Natural killer cell (primary cell): ENCODE measurements around the gene SNX14. TPM values are rescaled to one million over a fixed set of nuclear protein-coding genes. Genes with fewer than 3 reads are reported as not detected.
A peak's percentile ranks its signal among the peaks of the same experiment; 100 is the strongest.
"Not testable (repeated sequence)": the region's sequence is repeated elsewhere in the genome, so short reads cannot be mapped to it uniquely, and the experiment has no call there.

Source experiments
- ATAC-seq, 3 donors: fragments of 150-1000 bp in 2 of 3; fragments of 200-7000 bp in 1 of 3; cut with Tn5 transposase; 1 replicate in 1 of 3; 2 replicates in 2 of 3; pipeline ENCODE4 v1.10.0; 2021; ENCODE audit warnings: mild to moderate bottlenecking in 2 of 3, moderate library complexity in 2 of 3
- DNase-seq, 2 donors: peaks; one replicate each; pipeline versions ENCODE4 v3.0.0 to v3.0.0-alpha.2; 2013 to 2021; ENCODE audit warnings: mixed read lengths in 1 of 2
- H3K27ac ChIP-seq: one replicate; pipeline ENCODE4 v1.5.1; 2013; ENCODE audit warnings: mild to moderate bottlenecking, low read length
- H3K27me3 ChIP-seq: one replicate; pipeline ENCODE4 v1.6.1; 2013; ENCODE audit warnings: low read length; ENCODE audit not compliant: control insufficient read depth, insufficient read depth
- H3K36me3 ChIP-seq: one replicate; pipeline ENCODE4 v1.6.1; 2013; ENCODE audit warnings: low read length; ENCODE audit not compliant: control insufficient read depth, insufficient read depth
- H3K4me1 ChIP-seq: one replicate; pipeline ENCODE4 v1.6.1; 2013; ENCODE audit warnings: low read length; ENCODE audit not compliant: control insufficient read depth, insufficient read depth
- H3K4me3 ChIP-seq: one replicate; pipeline ENCODE4 v1.5.1; 2013; ENCODE audit warnings: low read length
- H3K9me3 ChIP-seq: one replicate; pipeline ENCODE4 v1.6.1; 2013; ENCODE audit warnings: low read length; ENCODE audit not compliant: control insufficient read depth, insufficient read depth
- H3K27ac Mint-ChIP-seq, 2 donors: one replicate each; pipeline ENCODE4 v1.8.0; 2022; ENCODE audit warnings: mild to moderate bottlenecking in 2 of 2, mixed read lengths in 2 of 2, moderate library complexity in 1 of 2
- H3K27me3 Mint-ChIP-seq, 2 donors: one replicate each; pipeline ENCODE4 v1.8.0; 2022; ENCODE audit warnings: low read depth in 2 of 2, mixed read lengths in 2 of 2
- H3K36me3 Mint-ChIP-seq: one replicate; pipeline ENCODE4 v1.8.0; 2022; ENCODE audit warnings: mixed read lengths
- H3K4me1 Mint-ChIP-seq, 2 donors: one replicate each; pipeline ENCODE4 v1.8.0; 2022; ENCODE audit warnings: mixed read lengths in 2 of 2
- H3K4me3 Mint-ChIP-seq: one replicate; pipeline ENCODE4 v1.8.0; 2022; ENCODE audit warnings: mild to moderate bottlenecking, moderate library complexity, mixed read lengths
- H3K9me3 Mint-ChIP-seq, 2 donors: one replicate each; pipeline ENCODE4 v1.8.0; 2022; ENCODE audit warnings: mixed read lengths in 2 of 2
- CTCF ChIP-seq: fragments of 200-600 bp; IDR thresholded peaks from one replicate; pipeline ENCODE4 v1.8.0; 2022; ENCODE audit warnings: antibody characterized with exemption
- WGBS: methylation state at CpG from one replicate; pipeline ENCODE4 v1.1.7; 2013; ENCODE audit warnings: missing lambda C conversion rate; ENCODE audit not compliant: insufficient coverage; 5-methylcytosine and 5-hydroxymethylcytosine counted together
- intact Hi-C: fragments of 100-400 bp; cut with micrococcal nuclease; formaldehyde crosslinking; loops from one replicate; pipeline ENCODE4 v1.14.2; 2022
- total RNA-seq, 4 donors: library from RNA; stranded (reverse); fragments of 120-200 nt in 1 of 4; gene quantifications; one replicate each; pipeline versions ENCODE4 v1.2.3 to v1.2.4, GENCODE V29; 2013 to 2022

SNX14 gene
- total RNA-seq, 3 donors from 2014 or later (not counting 1 experiment from before 2014, with no cell fraction given), result 73.0 to 109 (median 80.3) TPM

DNA sequence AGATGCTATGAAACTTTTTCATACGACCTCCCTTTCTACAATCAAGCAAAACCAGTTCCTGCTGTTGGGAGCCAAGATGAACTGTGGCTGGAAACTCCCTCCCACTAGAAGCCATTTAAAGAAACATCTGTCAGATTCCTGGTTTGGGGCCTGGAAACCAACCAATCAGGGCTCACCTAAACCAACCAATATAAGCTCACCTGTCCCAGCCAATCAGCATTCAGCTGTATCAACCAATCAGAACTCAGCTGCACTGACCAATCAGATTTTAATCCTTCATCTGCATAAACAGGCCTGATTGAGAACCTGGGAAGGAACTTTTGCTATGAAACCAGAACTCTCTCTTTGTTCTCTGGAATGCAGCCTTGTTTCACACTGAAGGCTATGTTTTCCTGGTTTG, 42.4 kb downstream of the SNX14 start:
- ATAC-seq (no peak), DNase-seq (peak in 1 of 2 donors; percentile 14)
- no peak overlapping the region for H3K4me3 ChIP-seq
- 89% methylated on average over 1 of the region's 1 CpG for WGBS
- Mint-ChIP-seq H3K4me1 (peaks cover 5% of the 10 kb centered on the region in 2 donors), H3K4me3 (no peak overlapping the region), H3K27ac (peak overlapping the region; percentile 36 to 43), H3K36me3 (peaks cover 25% of the 10 kb centered on the region), H3K27me3 (no peaks in the 10 kb centered on the region), H3K9me3 (no peaks in the 10 kb centered on the region)
- H3K4me1 ChIP-seq, result no peaks in the 10 kb centered on the region
- intact Hi-C loops, result no loop called here
- no peak overlapping the region for H3K27ac ChIP-seq
- H3K27me3 ChIP-seq, result no peaks in the 10 kb centered on the region
- TF ChIP-seq CTCF, result no peak
- H3K36me3 ChIP-seq, result peaks cover 45% of the 10 kb centered on the region
- no peaks in the 10 kb centered on the region for H3K9me3 ChIP-seq

DNA sequence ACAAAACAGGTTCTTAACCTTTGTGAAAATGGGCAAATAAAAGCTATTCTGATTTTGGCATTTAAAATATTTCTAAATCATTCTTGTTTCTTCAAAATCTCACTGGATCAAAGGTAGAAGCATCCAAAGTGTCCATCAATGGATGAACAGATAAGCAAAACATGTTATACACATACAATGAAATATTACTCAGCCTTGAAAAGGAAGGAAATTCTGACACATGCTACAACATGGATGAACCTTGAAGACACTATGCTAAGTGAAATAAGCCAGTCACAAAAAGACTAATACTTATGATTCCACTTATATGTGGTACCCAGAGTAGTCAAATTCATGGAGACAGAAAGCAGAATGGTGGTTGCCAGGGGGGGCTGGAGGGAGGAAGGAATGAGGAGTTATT, 45.9 kb downstream of the SNX14 start:
- Mint-ChIP-seq H3K27me3 (no peaks in the 10 kb centered on the region), H3K36me3 (peaks cover 23% of the 10 kb centered on the region), H3K4me1 (peaks cover 0 to 5% of the 10 kb centered on the region in 2 donors), H3K4me3 (no peak overlapping the region), H3K27ac (peak overlapping the region; percentile 48 to 54), H3K9me3 (no peaks in the 10 kb centered on the region)
- no peaks in the 10 kb centered on the region for H3K9me3 ChIP-seq
- ATAC-seq (no peak), DNase-seq (no peak)
- no peak overlapping the region for H3K27ac ChIP-seq
- no peaks in the 10 kb centered on the region for H3K4me1 ChIP-seq
- no peak overlapping the region for H3K4me3 ChIP-seq
- no peak for TF ChIP-seq CTCF
- H3K27me3 ChIP-seq, result no peaks in the 10 kb centered on the region
- peaks cover 48% of the 10 kb centered on the region for H3K36me3 ChIP-seq
- intact Hi-C loops, result no loop called here

GRCh38 chr6:85544776-85545175, 48.9 kb downstream of the SNX14 start:
- peaks cover 18% of the 10 kb centered on the region for H3K36me3 Mint-ChIP-seq
- ATAC-seq (no peak), DNase-seq (no peak)
- H3K9me3 Mint-ChIP-seq, result no peaks in the 10 kb centered on the region
- no peak overlapping the region for H3K4me3 ChIP-seq
- no peaks in the 10 kb centered on the region for H3K4me1 Mint-ChIP-seq
- no peaks in the 10 kb centered on the region for H3K4me1 ChIP-seq
- no peak overlapping the region for H3K4me3 Mint-ChIP-seq
- no peak overlapping the region for H3K27ac ChIP-seq
- H3K9me3 ChIP-seq, result no peaks in the 10 kb centered on the region
- H3K27me3 ChIP-seq, result no peaks in the 10 kb centered on the region
- 100% methylated on average over 1 of the region's 1 CpG for WGBS
- H3K27ac Mint-ChIP-seq, result peak overlapping the region in 1 of 2 donors; percentile 12
- TF ChIP-seq CTCF, result no peak
- H3K36me3 ChIP-seq, result peaks cover 60% of the 10 kb centered on the region
- H3K27me3 Mint-ChIP-seq, result no peaks in the 10 kb centered on the region
- intact Hi-C loops, result no loop called here

DNA sequence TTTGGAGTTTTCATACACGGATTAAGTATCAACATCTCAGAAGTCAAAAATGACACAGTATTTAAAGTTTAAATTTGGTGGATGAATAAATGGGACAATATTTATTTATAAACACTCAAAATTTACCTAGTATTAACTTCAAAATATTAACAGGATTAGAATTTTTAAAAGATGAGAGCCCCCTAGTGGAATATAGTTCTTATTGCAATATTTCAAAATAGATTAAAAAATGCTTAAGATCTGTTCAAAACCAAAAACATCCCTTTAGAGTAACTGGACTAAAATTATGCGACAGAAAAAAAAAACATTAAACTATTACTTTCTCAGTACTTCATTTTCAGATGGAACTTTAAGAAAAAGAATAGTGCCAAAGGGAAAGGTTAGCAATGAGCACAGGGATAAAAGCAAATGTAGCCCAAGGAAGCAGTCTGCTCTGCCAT, 56.6 kb downstream of the SNX14 start:
- intact Hi-C loops, result loop anchor here (2.0 to 10.0 kb wide), 2 partner anchors 138 to 182 kb away; no protein-coding TSS in a partner anchor
- H3K9me3 ChIP-seq, result no peaks in the 10 kb centered on the region
- H3K36me3 ChIP-seq, result peaks cover 49% of the 10 kb centered on the region
- DNase-seq (peak in 1 of 2 donors; percentile 11), ATAC-seq (no peak)
- no peak overlapping the region for H3K4me3 Mint-ChIP-seq
- H3K9me3 Mint-ChIP-seq, result no peaks in the 10 kb centered on the region
- H3K27ac ChIP-seq, result no peak overlapping the region
- H3K4me1 Mint-ChIP-seq, result no peaks in the 10 kb centered on the region
- no CpG with 5 or more reads among the region's 2 CpGs for WGBS
- H3K36me3 Mint-ChIP-seq, result no peaks in the 10 kb centered on the region
- H3K27me3 Mint-ChIP-seq, result no peaks in the 10 kb centered on the region
- peak overlapping the region in 1 of 2 donors; percentile 43 for H3K27ac Mint-ChIP-seq
- TF ChIP-seq CTCF, result peak; percentile 85
- H3K4me1 ChIP-seq, result no peaks in the 10 kb centered on the region
- no peak overlapping the region for H3K4me3 ChIP-seq
- H3K27me3 ChIP-seq, result no peaks in the 10 kb centered on the region

DNA sequence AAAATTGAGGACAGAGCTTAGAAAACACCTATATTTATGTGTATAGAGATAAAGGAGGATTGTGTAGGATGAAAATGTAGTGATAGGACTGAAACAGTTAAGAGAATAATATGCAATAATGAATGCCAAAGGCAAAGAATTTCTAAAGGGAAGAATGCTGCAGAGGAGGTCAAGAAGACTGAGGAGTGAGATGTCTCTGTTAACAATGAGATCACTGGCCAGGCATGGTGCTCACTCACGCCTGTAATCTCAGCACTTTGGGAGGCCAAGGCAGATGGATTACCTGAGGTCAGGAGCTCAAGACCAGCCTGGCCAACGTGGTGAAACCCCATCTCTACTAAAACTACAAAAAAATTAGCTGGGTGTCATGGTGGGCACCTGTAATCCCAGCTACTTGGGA, 69.4 kb downstream of the SNX14 start:
- H3K27ac ChIP-seq, H3K4me1 Mint-ChIP-seq, ATAC-seq, H3K9me3 ChIP-seq, H3K27ac Mint-ChIP-seq, H3K4me1 ChIP-seq, DNase-seq, H3K27me3 Mint-ChIP-seq, intact Hi-C loops, H3K27me3 ChIP-seq, H3K4me3 Mint-ChIP-seq, H3K9me3 Mint-ChIP-seq, H3K4me3 ChIP-seq: not testable (repeated sequence)
- H3K36me3 ChIP-seq, result peaks cover 62% of the 10 kb centered on the region
- H3K36me3 Mint-ChIP-seq, result peaks cover 41% of the 10 kb centered on the region
- 84% methylated on average over 2 of the region's 2 CpGs for WGBS
